ENCODE measurements around the gene ARHGAP44.

Gene ARHGAP44

GRCh38 chr17:12857592-12857991 lies 68.3 kb downstream of the ARHGAP44 start (continued):
- TF ChIP-seq ZNF518A (tag by site-specific recombination; conservative IDR thresholded peaks at IDR 0.05; ENCODE audit: low read depth), result peak; percentile 70
- no peak for TF ChIP-seq PRDM2 (tag by site-specific recombination; IDR thresholded peaks at IDR 0.05; ENCODE audit: borderline replicate concordance)

- CTCF ChIA-PET, result no interaction called here
- TF ChIP-seq ZNF677 (tag by site-specific recombination; IDR thresholded peaks at IDR 0.05) (no peak), ZNF10 (tag by site-specific recombination; IDR thresholded peaks at IDR 0.05) (no peak), ZNF555 (tag by site-specific recombination; conservative IDR thresholded peaks at IDR 0.05) (no peak), ZSCAN30 (tag by site-specific recombination; IDR thresholded peaks at IDR 0.05) (no peak), ZNF341 (tag by site-specific recombination; IDR thresholded peaks at IDR 0.05; ENCODE audit: low read depth) (no peak), ZNF48 (tag by site-specific recombination; IDR thresholded peaks at IDR 0.05) (no peak), ZBTB1 (tag by site-specific recombination; IDR thresholded peaks at IDR 0.05) (no peak), ZNF391 (tag by site-specific recombination; IDR thresholded peaks at IDR 0.05; ENCODE audit: borderline replicate concordance, low read depth) (no peak)
- H3K9me3 ChIP-seq (ENCODE audit: control insufficient read depth, insufficient read depth, low read depth, low read length), result no peaks in the 10 kb centered on the region
- H3K27ac ChIP-seq (ENCODE audit: extremely low read depth, low read depth, low read length), result no peak overlapping the region
- no peak overlapping the region for H3K4me3 ChIP-seq (ENCODE audit: low read depth, low read length)
- POLR2A ChIA-PET, result no interaction called here
- no peaks in the 10 kb centered on the region for H3K4me1 ChIP-seq (ENCODE audit: control insufficient read depth, insufficient read depth, low read length)
- no peaks in the 10 kb centered on the region for H3K36me3 ChIP-seq (ENCODE audit: control insufficient read depth in 2 of 2, insufficient read depth in 1 of 2, low read length in 2 of 2)
Observed at GRCh38 chr17:12859520-12859919, 70.2 kb downstream of the ARHGAP44 start.

DNA sequence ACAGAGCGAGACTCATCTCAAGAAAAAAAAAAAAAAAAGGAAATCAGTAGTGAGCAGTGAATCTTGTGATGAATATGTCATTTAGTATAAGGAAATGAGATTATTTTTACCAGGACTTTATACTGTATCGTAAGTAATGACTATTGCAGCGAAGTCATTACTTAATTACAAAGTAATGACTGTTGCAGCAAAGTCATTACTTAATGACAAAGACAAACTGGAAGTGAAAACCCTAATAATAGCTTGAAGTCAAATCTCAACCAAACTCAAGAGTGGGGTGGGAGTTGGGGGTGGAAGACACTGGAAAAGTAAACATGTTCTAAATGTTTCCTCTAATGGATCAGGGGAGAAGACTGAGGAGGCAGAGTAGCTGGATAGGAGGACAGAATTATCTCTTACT lies 76.5 kb downstream of the ARHGAP44 start:
- Histone ChIP-seq H3K4me3 (ENCODE audit: low read depth, low read length) (no peak overlapping the region), H3K9me3 (ENCODE audit: control insufficient read depth, insufficient read depth, low read depth, low read length) (no peaks in the 10 kb centered on the region), H3K36me3 (ENCODE audit: control insufficient read depth in 2 of 2, insufficient read depth in 1 of 2, low read length in 2 of 2) (no peaks in the 10 kb centered on the region), H3K4me1 (ENCODE audit: control insufficient read depth, insufficient read depth, low read length) (no peaks in the 10 kb centered on the region), H3K27ac (ENCODE audit: extremely low read depth, low read depth, low read length) (no peak overlapping the region)
- CTCF ChIA-PET, result interaction anchor here (0.6 kb wide), 1 partner anchor 162 kb away, joined by 3 read pairs; no protein-coding TSS in a partner anchor
- POLR2A ChIA-PET, result no interaction called here
- TF ChIP-seq ZNF248 (tag by site-specific recombination; IDR thresholded peaks at IDR 0.05), result no peak
- TF ChIP-seq, protein P1, sequence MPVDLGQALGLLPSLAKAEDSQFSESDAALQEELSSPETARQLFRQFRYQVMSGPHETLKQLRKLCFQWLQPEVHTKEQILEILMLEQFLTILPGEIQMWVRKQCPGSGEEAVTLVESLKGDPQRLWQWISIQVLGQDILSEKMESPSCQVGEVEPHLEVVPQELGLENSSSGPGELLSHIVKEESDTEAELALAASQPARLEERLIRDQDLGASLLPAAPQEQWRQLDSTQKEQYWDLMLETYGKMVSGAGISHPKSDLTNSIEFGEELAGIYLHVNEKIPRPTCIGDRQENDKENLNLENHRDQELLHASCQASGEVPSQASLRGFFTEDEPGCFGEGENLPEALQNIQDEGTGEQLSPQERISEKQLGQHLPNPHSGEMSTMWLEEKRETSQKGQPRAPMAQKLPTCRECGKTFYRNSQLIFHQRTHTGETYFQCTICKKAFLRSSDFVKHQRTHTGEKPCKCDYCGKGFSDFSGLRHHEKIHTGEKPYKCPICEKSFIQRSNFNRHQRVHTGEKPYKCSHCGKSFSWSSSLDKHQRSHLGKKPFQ (tag by site-specific recombination; IDR thresholded peaks at IDR 0.05), result no peak
- no peak for TF ChIP-seq ZBTB7A (tag by site-specific recombination; IDR thresholded peaks at IDR 0.05; ENCODE audit: low read depth)
- TF ChIP-seq, protein P2, sequence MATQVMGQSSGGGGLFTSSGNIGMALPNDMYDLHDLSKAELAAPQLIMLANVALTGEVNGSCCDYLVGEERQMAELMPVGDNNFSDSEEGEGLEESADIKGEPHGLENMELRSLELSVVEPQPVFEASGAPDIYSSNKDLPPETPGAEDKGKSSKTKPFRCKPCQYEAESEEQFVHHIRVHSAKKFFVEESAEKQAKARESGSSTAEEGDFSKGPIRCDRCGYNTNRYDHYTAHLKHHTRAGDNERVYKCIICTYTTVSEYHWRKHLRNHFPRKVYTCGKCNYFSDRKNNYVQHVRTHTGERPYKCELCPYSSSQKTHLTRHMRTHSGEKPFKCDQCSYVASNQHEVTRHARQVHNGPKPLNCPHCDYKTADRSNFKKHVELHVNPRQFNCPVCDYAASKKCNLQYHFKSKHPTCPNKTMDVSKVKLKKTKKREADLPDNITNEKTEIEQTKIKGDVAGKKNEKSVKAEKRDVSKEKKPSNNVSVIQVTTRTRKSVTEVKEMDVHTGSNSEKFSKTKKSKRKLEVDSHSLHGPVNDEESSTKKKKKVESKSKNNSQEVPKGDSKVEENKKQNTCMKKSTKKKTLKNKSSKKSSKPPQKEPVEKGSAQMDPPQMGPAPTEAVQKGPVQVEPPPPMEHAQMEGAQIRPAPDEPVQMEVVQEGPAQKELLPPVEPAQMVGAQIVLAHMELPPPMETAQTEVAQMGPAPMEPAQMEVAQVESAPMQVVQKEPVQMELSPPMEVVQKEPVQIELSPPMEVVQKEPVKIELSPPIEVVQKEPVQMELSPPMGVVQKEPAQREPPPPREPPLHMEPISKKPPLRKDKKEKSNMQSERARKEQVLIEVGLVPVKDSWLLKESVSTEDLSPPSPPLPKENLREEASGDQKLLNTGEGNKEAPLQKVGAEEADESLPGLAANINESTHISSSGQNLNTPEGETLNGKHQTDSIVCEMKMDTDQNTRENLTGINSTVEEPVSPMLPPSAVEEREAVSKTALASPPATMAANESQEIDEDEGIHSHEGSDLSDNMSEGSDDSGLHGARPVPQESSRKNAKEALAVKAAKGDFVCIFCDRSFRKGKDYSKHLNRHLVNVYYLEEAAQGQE (tag by site-specific recombination; IDR thresholded peaks at IDR 0.05), result no peak
- no peak for TF ChIP-seq ZNF221 (tag by site-specific recombination; IDR thresholded peaks at IDR 0.05; ENCODE audit: borderline replicate concordance)
- TF ChIP-seq ZNF132 (tag by site-specific recombination; IDR thresholded peaks at IDR 0.05; ENCODE audit: borderline replicate concordance), result no peak

Measured in HEK293 (cell line).